ENCODE measurements around the gene RGL1. TPM values are rescaled to one million over a fixed set of nuclear protein-coding genes. Genes with fewer than 3 reads are reported as not detected.

The RGL1 gene
- total and polyA plus RNA-seq, 4 donors = 7.0 to 51.6 (median 16.4) TPM

DNA sequence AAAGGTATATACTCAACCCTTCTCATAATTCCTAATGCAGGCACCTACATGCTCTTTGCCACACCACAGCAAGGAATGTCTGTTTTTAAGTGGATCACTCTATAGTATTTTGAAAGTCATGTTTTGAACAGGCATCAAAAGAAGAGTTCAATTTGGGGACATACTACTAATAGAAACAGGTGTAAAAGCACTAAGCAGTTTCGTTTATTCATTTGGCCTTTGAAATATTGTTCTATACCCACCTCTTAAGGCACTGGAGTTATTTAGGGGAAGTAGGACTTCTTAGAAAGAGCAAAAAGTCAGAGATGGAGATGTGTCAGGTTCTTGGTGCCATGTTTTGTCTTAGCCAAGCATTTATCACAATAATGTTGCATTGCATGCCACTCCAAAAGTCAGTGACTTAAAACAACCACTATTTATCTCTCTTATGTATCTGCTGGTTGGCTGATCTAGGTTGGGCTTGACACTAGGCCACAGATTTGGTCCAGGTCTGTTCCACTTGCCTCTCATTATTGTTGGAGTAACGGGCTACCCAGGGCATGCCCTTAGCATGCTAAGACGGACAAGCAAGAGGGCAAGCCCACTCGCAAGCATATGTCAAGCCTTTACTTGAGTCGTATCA lies 107.5 kb downstream of the RGL1 start:
- intact Hi-C loops (cut with DNase I) = no loop called here
- Histone ChIP-seq H3K27me3 (ENCODE audit: control insufficient read depth in 1 of 2, insufficient read depth in 2 of 2, low read length in 1 of 2) (no peaks in the 10 kb centered on the region), H3K9me3 (ENCODE audit: control insufficient read depth, low read length) (no peaks in the 10 kb centered on the region), H3K4me3 (ENCODE audit: low read length in 2 of 2) (no peak overlapping the region), H3K27ac (ENCODE audit: low read depth in 1 of 2, low read length in 2 of 2) (no peak overlapping the region), H3K36me3 (ENCODE audit: control insufficient read depth in 1 of 2, insufficient read depth in 2 of 2, low read length in 1 of 2) (peaks cover 0 to 8% of the 10 kb centered on the region in 2 donors), H3K4me1 (ENCODE audit: control insufficient read depth in 1 of 2, insufficient read depth in 2 of 2, low read length in 2 of 2) (no peaks in the 10 kb centered on the region)
- ATAC-seq (ENCODE audit: low FRiP score) = no peak
- whole genome bisulfite sequencing, 2 donors = 94 to 95% methylated on average over 5 of the region's 5 CpGs
- no peak for DNase-seq

DNA sequence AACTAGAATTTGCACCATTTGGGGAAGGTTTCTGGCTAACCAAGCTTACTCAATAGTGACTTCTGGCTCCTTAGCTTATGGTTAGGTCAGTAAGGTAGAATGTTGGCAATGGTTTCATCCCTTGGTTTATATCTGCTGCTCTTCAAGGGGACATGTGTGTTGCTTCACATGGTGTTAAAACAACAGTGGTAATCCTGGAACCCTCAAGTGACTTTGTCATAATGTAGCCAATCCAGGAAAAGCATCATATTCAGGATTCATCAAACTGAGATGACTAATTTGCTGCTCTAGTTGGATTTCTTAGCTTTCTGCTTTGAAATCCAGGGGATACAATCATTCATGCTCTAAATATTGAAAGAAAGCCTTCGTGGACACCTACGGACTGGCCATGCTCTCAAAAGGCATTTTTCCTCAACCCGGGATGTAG lies 108.7 kb downstream of the RGL1 start:
- Histone ChIP-seq H3K36me3 (ENCODE audit: control insufficient read depth in 1 of 2, insufficient read depth in 2 of 2, low read length in 1 of 2) (peaks cover 3 to 5% of the 10 kb centered on the region in 2 donors), H3K27me3 (ENCODE audit: control insufficient read depth in 1 of 2, insufficient read depth in 2 of 2, low read length in 1 of 2) (no peaks in the 10 kb centered on the region), H3K9me3 (ENCODE audit: control insufficient read depth, low read length) (no peaks in the 10 kb centered on the region), H3K27ac (ENCODE audit: low read depth in 1 of 2, low read length in 2 of 2) (no peak overlapping the region), H3K4me1 (ENCODE audit: control insufficient read depth in 1 of 2, insufficient read depth in 2 of 2, low read length in 2 of 2) (no peaks in the 10 kb centered on the region), H3K4me3 (ENCODE audit: low read length in 2 of 2) (no peak overlapping the region)
- no peak for ATAC-seq (ENCODE audit: low FRiP score)
- WGBS, 2 donors = 92% methylated on average over 3 of the region's 3 CpGs
- no peak for DNase-seq
- intact Hi-C loops (cut with DNase I) = no loop called here

DNA sequence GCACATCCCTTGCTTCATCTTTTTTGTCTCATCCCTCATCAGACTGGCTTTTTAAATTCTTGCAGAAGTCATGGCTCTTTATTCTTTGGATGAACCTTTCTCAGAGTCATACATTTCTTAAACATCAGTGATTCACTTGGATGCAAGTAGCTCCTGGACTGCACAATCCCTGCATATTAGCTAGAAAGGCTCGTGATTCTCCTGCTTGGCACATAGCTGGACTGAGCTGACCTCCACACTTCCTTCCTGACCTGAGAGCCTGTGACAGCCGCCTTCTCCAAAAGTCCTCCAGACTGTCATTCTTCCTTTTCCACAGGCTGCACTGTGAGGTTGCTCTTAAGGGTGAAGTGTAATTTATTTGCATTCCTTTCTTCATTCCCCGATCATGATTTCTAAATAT lies 109.4 kb downstream of the RGL1 start:
- peaks cover 3 to 4% of the 10 kb centered on the region in 2 donors for H3K36me3 ChIP-seq (ENCODE audit: control insufficient read depth in 1 of 2, insufficient read depth in 2 of 2, low read length in 1 of 2)
- DNase-seq = no peak
- ATAC-seq (ENCODE audit: low FRiP score) = no peak
- H3K4me3 ChIP-seq (ENCODE audit: low read length in 2 of 2) = no peak overlapping the region
- no peaks in the 10 kb centered on the region for H3K9me3 ChIP-seq (ENCODE audit: control insufficient read depth, low read length)
- intact Hi-C loops (cut with DNase I) = no loop called here
- no peak overlapping the region for H3K27ac ChIP-seq (ENCODE audit: low read depth in 1 of 2, low read length in 2 of 2)
- WGBS, 2 donors = 73 to 75% methylated on average over 3 of the region's 3 CpGs
- no peaks in the 10 kb centered on the region for H3K4me1 ChIP-seq (ENCODE audit: control insufficient read depth in 1 of 2, insufficient read depth in 2 of 2, low read length in 2 of 2)
- H3K27me3 ChIP-seq (ENCODE audit: control insufficient read depth in 1 of 2, insufficient read depth in 2 of 2, low read length in 1 of 2) = no peaks in the 10 kb centered on the region

DNA sequence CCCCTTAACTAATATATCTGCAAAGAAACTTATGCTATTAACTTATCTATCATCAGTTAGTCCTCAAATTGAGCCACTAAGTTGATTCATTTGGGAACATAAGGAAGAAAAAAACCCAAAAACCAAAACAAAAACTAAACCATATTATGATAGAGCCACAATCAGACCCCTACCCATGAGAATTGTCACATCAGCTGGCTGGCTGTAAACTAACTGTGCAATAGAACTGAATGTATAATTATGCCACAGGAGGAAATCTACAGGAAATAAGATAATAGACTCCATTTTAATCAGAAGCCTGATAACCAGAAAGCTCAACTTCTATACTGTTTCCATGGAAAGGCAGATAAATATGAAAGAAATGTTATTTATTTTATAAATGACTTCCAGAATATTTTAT lies 110.0 kb downstream of the RGL1 start:
- ATAC-seq (ENCODE audit: low FRiP score) = no peak
- intact Hi-C loops (cut with DNase I) = no loop called here
- H3K4me1 ChIP-seq (ENCODE audit: control insufficient read depth in 1 of 2, insufficient read depth in 2 of 2, low read length in 2 of 2) = no peaks in the 10 kb centered on the region
- H3K4me3 ChIP-seq (ENCODE audit: low read length in 2 of 2) = no peak overlapping the region
- no peaks in the 10 kb centered on the region for H3K9me3 ChIP-seq (ENCODE audit: control insufficient read depth, low read length)
- H3K27ac ChIP-seq (ENCODE audit: low read depth in 1 of 2, low read length in 2 of 2) = no peak overlapping the region
- no peak for DNase-seq
- no peaks in the 10 kb centered on the region for H3K27me3 ChIP-seq (ENCODE audit: control insufficient read depth in 1 of 2, insufficient read depth in 2 of 2, low read length in 1 of 2)
- peaks cover 3 to 4% of the 10 kb centered on the region in 2 donors for H3K36me3 ChIP-seq (ENCODE audit: control insufficient read depth in 1 of 2, insufficient read depth in 2 of 2, low read length in 1 of 2)

DNA sequence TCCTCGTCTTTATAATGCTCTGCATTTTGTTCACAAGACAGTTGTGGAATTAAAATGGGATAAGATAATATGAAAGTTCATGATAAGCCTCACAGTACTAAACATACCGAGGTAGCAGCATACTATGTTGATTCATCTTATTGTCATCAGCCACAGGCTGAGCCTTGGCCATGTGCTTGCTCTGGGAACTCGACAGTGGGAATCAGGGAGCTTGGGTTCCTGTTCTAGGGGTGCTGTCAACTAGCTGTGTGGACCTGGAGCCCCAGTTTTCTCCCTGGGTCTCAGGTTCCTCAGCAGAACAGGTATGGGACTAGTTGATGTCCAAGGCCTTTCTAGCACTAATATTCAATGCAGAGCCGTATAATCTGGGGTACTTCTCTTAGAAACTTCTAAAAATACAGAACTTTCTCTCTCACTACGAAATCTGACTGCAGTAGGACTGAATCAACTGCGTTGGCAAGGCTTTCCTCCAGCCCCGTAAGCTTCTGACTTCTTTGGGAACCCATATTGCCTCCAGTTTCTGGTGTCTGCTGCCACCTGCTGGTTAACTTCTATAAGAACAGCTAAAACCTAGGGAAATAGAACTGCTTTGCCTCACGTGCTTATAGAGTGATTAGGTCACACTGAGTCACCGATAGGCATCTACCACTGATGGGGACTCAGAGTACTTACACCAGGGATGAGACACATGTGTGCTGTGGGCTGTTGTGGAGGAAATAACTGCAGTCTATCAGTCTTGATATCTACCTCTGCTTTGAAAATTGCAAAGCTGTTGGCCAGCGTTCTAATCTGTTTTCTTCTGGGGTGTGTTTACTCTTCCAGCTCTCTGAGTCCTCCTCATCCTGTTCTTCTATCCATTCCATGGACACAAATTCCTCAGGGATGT lies 110.9 kb downstream of the RGL1 start:
- WGBS, 2 donors = 12 to 18% methylated on average over 10 of the region's 10 CpGs
- no peak overlapping the region for H3K27ac ChIP-seq (ENCODE audit: low read depth in 1 of 2, low read length in 2 of 2)
- peaks cover 3 to 4% of the 10 kb centered on the region in 2 donors for H3K36me3 ChIP-seq (ENCODE audit: control insufficient read depth in 1 of 2, insufficient read depth in 2 of 2, low read length in 1 of 2)
- no peaks in the 10 kb centered on the region for H3K27me3 ChIP-seq (ENCODE audit: control insufficient read depth in 1 of 2, insufficient read depth in 2 of 2, low read length in 1 of 2)
- H3K9me3 ChIP-seq (ENCODE audit: control insufficient read depth, low read length) = no peaks in the 10 kb centered on the region
- DNase-seq = peak; percentile 83 to 84
- intact Hi-C loops (cut with DNase I) = loop anchor here (1.0 to 2.0 kb wide), 2 partner anchors 261 kb away; no protein-coding TSS in a partner anchor
- ATAC-seq (ENCODE audit: low FRiP score) = peak; percentile 91
- H3K4me1 ChIP-seq (ENCODE audit: control insufficient read depth in 1 of 2, insufficient read depth in 2 of 2, low read length in 2 of 2) = no peaks in the 10 kb centered on the region
- no peak overlapping the region for H3K4me3 ChIP-seq (ENCODE audit: low read length in 2 of 2)

DNA sequence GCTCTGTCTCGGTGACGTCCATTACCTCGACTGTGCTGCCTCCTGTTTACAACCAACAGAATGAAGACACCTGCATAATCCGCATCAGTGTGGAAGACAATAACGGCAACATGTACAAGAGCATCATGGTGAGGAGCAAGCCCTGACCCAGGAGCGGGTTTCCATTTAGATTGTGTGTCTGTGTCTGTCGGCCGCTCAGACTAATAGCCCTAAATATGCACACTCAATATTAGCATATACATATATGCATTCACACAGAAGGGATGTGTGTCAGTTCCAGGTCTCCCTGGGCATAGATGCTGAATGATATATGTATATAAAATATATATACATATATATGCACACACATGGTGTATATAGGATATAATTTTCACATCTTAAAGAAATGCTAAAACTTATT lies 111.7 kb downstream of the RGL1 start:
- intact Hi-C loops (cut with DNase I) = loop anchor here (1.0 to 2.0 kb wide), 2 partner anchors 261 to 262 kb away; no protein-coding TSS in a partner anchor
- Histone ChIP-seq H3K4me1 (ENCODE audit: control insufficient read depth in 1 of 2, insufficient read depth in 2 of 2, low read length in 2 of 2) (no peaks in the 10 kb centered on the region), H3K27ac (ENCODE audit: low read depth in 1 of 2, low read length in 2 of 2) (no peak overlapping the region), H3K4me3 (ENCODE audit: low read length in 2 of 2) (no peak overlapping the region), H3K9me3 (ENCODE audit: control insufficient read depth, low read length) (no peaks in the 10 kb centered on the region), H3K27me3 (ENCODE audit: control insufficient read depth in 1 of 2, insufficient read depth in 2 of 2, low read length in 1 of 2) (no peaks in the 10 kb centered on the region), H3K36me3 (ENCODE audit: control insufficient read depth in 1 of 2, insufficient read depth in 2 of 2, low read length in 1 of 2) (peaks cover 3 to 4% of the 10 kb centered on the region in 2 donors)
- WGBS, 2 donors = 92 to 93% methylated on average over 8 of the region's 8 CpGs
- ATAC-seq (ENCODE audit: low FRiP score) (no peak), DNase-seq (no peak)

DNA sequence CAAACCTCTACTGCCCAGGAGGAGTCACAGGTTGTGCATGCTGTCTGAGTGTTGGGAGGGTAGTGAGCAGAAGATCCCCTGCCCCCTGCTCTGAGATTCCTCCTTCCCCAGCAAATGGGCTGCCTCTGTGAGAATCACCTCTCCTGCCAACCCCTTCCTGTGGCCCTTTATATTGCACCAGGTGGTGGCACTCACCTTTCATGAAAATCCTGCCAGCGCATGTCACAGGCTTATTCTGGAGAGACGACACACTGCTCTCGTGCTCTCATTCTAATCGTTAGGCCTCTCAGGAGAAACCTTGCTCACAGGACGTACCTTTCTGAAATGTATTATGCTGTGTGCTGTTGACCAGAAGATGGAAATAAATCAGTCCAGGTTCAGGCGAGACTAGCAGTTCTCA lies 113.7 kb downstream of the RGL1 start:
- Histone ChIP-seq H3K4me1 (ENCODE audit: control insufficient read depth in 1 of 2, insufficient read depth in 2 of 2, low read length in 2 of 2) (no peaks in the 10 kb centered on the region), H3K27me3 (ENCODE audit: control insufficient read depth in 1 of 2, insufficient read depth in 2 of 2, low read length in 1 of 2) (no peaks in the 10 kb centered on the region), H3K27ac (ENCODE audit: low read depth in 1 of 2, low read length in 2 of 2) (no peak overlapping the region), H3K4me3 (ENCODE audit: low read length in 2 of 2) (no peak overlapping the region), H3K36me3 (ENCODE audit: control insufficient read depth in 1 of 2, insufficient read depth in 2 of 2, low read length in 1 of 2) (peaks cover 0 to 3% of the 10 kb centered on the region in 2 donors), H3K9me3 (ENCODE audit: control insufficient read depth, low read length) (no peaks in the 10 kb centered on the region)
- DNase-seq (no peak), ATAC-seq (ENCODE audit: low FRiP score) (no peak)
- intact Hi-C loops (cut with DNase I) = no loop called here
- WGBS, 2 donors = 80 to 81% methylated on average over 6 of the region's 6 CpGs

DNA sequence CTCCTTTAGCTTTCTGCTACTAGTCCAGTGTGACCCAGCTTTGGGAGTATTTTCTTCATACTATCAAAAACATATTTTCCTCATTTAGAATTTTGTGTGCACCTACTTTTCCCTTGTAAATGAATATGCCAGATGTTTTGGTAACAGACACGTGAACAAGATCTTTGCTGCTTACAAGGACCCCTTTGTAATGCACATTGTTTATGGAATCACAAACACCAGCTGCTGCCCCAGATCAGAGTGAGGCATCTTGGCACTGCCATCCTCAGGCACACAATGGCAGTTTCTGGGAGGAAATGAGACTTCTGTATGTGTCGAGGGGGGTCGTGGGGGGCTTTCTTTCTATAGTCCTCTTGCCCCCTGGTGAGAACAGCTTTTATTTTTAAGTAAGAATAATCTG lies 115.7 kb downstream of the RGL1 start:
- WGBS, 2 donors = 77 to 83% methylated on average over 3 of the region's 3 CpGs
- intact Hi-C loops (cut with DNase I) = no loop called here
- H3K27me3 ChIP-seq (ENCODE audit: control insufficient read depth in 1 of 2, insufficient read depth in 2 of 2, low read length in 1 of 2) = no peaks in the 10 kb centered on the region
- peaks cover 0 to 3% of the 10 kb centered on the region in 2 donors for H3K36me3 ChIP-seq (ENCODE audit: control insufficient read depth in 1 of 2, insufficient read depth in 2 of 2, low read length in 1 of 2)
- no peaks in the 10 kb centered on the region for H3K4me1 ChIP-seq (ENCODE audit: control insufficient read depth in 1 of 2, insufficient read depth in 2 of 2, low read length in 2 of 2)
- ATAC-seq (ENCODE audit: low FRiP score) = no peak
- no peaks in the 10 kb centered on the region for H3K9me3 ChIP-seq (ENCODE audit: control insufficient read depth, low read length)
- no peak overlapping the region for H3K4me3 ChIP-seq (ENCODE audit: low read length in 2 of 2)
- DNase-seq = no peak
- H3K27ac ChIP-seq (ENCODE audit: low read depth in 1 of 2, low read length in 2 of 2) = no peak overlapping the region

DNA sequence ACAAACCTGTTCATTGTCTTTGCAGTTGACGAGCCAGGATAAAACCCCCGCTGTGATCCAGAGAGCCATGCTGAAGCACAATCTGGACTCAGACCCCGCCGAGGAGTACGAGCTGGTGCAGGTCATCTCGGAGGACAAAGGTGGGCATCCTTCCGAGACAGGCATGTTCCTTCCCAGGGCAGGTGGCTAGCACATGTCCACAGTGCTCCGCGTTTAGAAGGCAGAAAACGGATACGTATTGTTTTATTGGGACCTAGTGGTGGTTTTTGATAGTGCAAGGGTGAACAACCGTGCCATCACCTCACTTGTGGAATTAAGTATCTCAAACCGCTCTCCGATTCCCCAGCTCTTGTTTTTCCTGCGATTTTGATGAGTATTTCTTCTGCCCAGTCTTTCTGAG lies 117.3 kb downstream of the RGL1 start:
- H3K36me3 ChIP-seq (ENCODE audit: control insufficient read depth in 1 of 2, insufficient read depth in 2 of 2, low read length in 1 of 2) = peaks cover 2 to 4% of the 10 kb centered on the region in 2 donors
- H3K4me1 ChIP-seq (ENCODE audit: control insufficient read depth in 1 of 2, insufficient read depth in 2 of 2, low read length in 2 of 2) = no peaks in the 10 kb centered on the region
- 92% methylated on average over 15 of the region's 15 CpGs for WGBS, 2 donors
- H3K27me3 ChIP-seq (ENCODE audit: control insufficient read depth in 1 of 2, insufficient read depth in 2 of 2, low read length in 1 of 2) = no peaks in the 10 kb centered on the region
- intact Hi-C loops (cut with DNase I) = no loop called here
- no peak for ATAC-seq (ENCODE audit: low FRiP score)
- H3K4me3 ChIP-seq (ENCODE audit: low read length in 2 of 2) = no peak overlapping the region
- no peaks in the 10 kb centered on the region for H3K9me3 ChIP-seq (ENCODE audit: control insufficient read depth, low read length)
- H3K27ac ChIP-seq (ENCODE audit: low read depth in 1 of 2, low read length in 2 of 2) = no peak overlapping the region
- no peak for DNase-seq
